Measurements from ENCODE around the gene SESN2. TPM values are rescaled to one million over a fixed set of nuclear protein-coding genes. Genes with fewer than 3 reads are reported as not detected.

SESN2 gene
- total RNA-seq, 1 donor from 2014 or later, result 14.7 TPM

GRCh38 chr1:28302247-28302646, 42.9 kb downstream of the SESN2 start:
- Histone ChIP-seq H3K27ac (no peak overlapping the region), H3K9me3 (no peaks in the 10 kb centered on the region), H3K36me3 (no peaks in the 10 kb centered on the region), H3K4me1 (peaks cover 1% of the 10 kb centered on the region), H3K4me3 (no peak overlapping the region), H3K27me3 (no peaks in the 10 kb centered on the region)
- no peak for DNase-seq (ENCODE audit: extremely low spot score in 2 of 2)
- TF ChIP-seq POLR2A (IDR thresholded peaks at IDR 0.05), result no peak
- no peak for TF ChIP-seq POLR2AphosphoS5 (IDR thresholded peaks at IDR 0.05; ENCODE audit: insufficient read depth in 1 of 2, low read depth in 1 of 2)
- no peak for TF ChIP-seq CTCF (IDR thresholded peaks at IDR 0.05)
- intact Hi-C loops (cut with DNase I), result no loop called here

- no peak for DNase-seq (ENCODE audit: extremely low spot score in 2 of 2)
These were observed 47.1 kb downstream of the SESN2 start for GRCh38 chr1:28306301-28306949.

GRCh38 chr1:28308750-28309149, 49.4 kb downstream of the SESN2 start:
- TF ChIP-seq POLR2A (IDR thresholded peaks at IDR 0.05) (no peak), CTCF (IDR thresholded peaks at IDR 0.05) (no peak), POLR2AphosphoS5 (IDR thresholded peaks at IDR 0.05; ENCODE audit: insufficient read depth in 1 of 2, low read depth in 1 of 2) (no peak)
- intact Hi-C loops (cut with DNase I), result no loop called here
- Histone ChIP-seq H3K27ac (no peak overlapping the region), H3K4me1 (no peaks in the 10 kb centered on the region), H3K9me3 (no peaks in the 10 kb centered on the region), H3K36me3 (no peaks in the 10 kb centered on the region), H3K4me3 (no peak overlapping the region), H3K27me3 (no peaks in the 10 kb centered on the region)
- no peak for DNase-seq (ENCODE audit: extremely low spot score in 2 of 2)

More at GRCh38 chr1:28306301-28306949, 47.1 kb downstream of the SESN2 start:
- Histone ChIP-seq H3K27me3 (no peaks in the 10 kb centered on the region), H3K36me3 (no peaks in the 10 kb centered on the region), H3K27ac (no peak overlapping the region), H3K4me1 (no peaks in the 10 kb centered on the region), H3K9me3 (no peaks in the 10 kb centered on the region), H3K4me3 (no peak overlapping the region)
- intact Hi-C loops (cut with DNase I), result no loop called here
- no peak for TF ChIP-seq POLR2AphosphoS5 (IDR thresholded peaks at IDR 0.05; ENCODE audit: insufficient read depth in 1 of 2, low read depth in 1 of 2)
- TF ChIP-seq CTCF (IDR thresholded peaks at IDR 0.05), result no peak
- no peak for TF ChIP-seq POLR2A (IDR thresholded peaks at IDR 0.05)

- H3K4me1 ChIP-seq, result no peaks in the 10 kb centered on the region
- no peaks in the 10 kb centered on the region for H3K36me3 ChIP-seq
- no peak overlapping the region for H3K27ac ChIP-seq
- DNase-seq (ENCODE audit: extremely low spot score in 2 of 2), result no peak
- no peak overlapping the region for H3K4me3 ChIP-seq
- intact Hi-C loops (cut with DNase I), result no loop called here
- no peaks in the 10 kb centered on the region for H3K9me3 ChIP-seq
- no peaks in the 10 kb centered on the region for H3K27me3 ChIP-seq
- TF ChIP-seq CTCF (IDR thresholded peaks at IDR 0.05) (no peak), POLR2AphosphoS5 (IDR thresholded peaks at IDR 0.05; ENCODE audit: insufficient read depth in 1 of 2, low read depth in 1 of 2) (no peak), POLR2A (IDR thresholded peaks at IDR 0.05) (no peak)
These were observed 50.4 kb downstream of the SESN2 start for GRCh38 chr1:28309702-28310101.

GRCh38 chr1:28313702-28314546, 54.6 kb downstream of the SESN2 start:
- intact Hi-C loops (cut with DNase I), result no loop called here
- DNase-seq (ENCODE audit: extremely low spot score in 2 of 2), result no peak
- Histone ChIP-seq H3K9me3 (no peaks in the 10 kb centered on the region), H3K27me3 (no peaks in the 10 kb centered on the region), H3K27ac (no peak overlapping the region), H3K4me3 (no peak overlapping the region), H3K4me1 (no peaks in the 10 kb centered on the region), H3K36me3 (no peaks in the 10 kb centered on the region)
- TF ChIP-seq POLR2AphosphoS5 (IDR thresholded peaks at IDR 0.05; ENCODE audit: insufficient read depth in 1 of 2, low read depth in 1 of 2) (peak in 1 of 2 donors; percentile 36), CTCF (IDR thresholded peaks at IDR 0.05) (no peak)
